HG03439 (cell line): ENCODE data around the gene SLC25A13.
"Not testable (repeated sequence)": the region's sequence is repeated elsewhere in the genome, so short reads cannot be mapped to it uniquely, and the experiment has no call there.

Experiments used
- ATAC-seq: cut with Tn5 transposase; IDR thresholded peaks from one replicate; pipeline ENCODE4 v1.9.1; 2021; ENCODE audit warnings: mild to moderate bottlenecking, moderate library complexity; ENCODE audit not compliant: unreplicated experiment

The SLC25A13 gene

GRCh38 chr7:96173781-96174180, 148.1 kb downstream of the SLC25A13 start:
- ATAC-seq = no peak

GRCh38 chr7:96169439-96169838, 152.5 kb downstream of the SLC25A13 start:
- ATAC-seq = no peak

GRCh38 chr7:96167424-96167823, 154.5 kb downstream of the SLC25A13 start:
- ATAC-seq = no peak

GRCh38 chr7:96161897-96162296, 160.0 kb downstream of the SLC25A13 start:
- no peak for ATAC-seq

- no peak for ATAC-seq
Measured at GRCh38 chr7:96157856-96158255, 164.0 kb downstream of the SLC25A13 start.

GRCh38 chr7:96154506-96154905, 167.4 kb downstream of the SLC25A13 start:
- not testable (repeated sequence) for ATAC-seq

- no peak for ATAC-seq
Measured at GRCh38 chr7:96152706-96153105, 169.2 kb downstream of the SLC25A13 start.

- no peak for ATAC-seq
Measured at GRCh38 chr7:96151889-96152288, 170.0 kb downstream of the SLC25A13 start.

- ATAC-seq = no peak
Measured at GRCh38 chr7:96144260-96144526, 177.7 kb downstream of the SLC25A13 start.

GRCh38 chr7:96143495-96144259, 178.2 kb downstream of the SLC25A13 start:
- no peak for ATAC-seq

- no peak for ATAC-seq
Measured at GRCh38 chr7:96136600-96137239, 185.2 kb downstream of the SLC25A13 start.

- ATAC-seq = no peak
Measured at GRCh38 chr7:96135241-96135640, 186.7 kb downstream of the SLC25A13 start.

- no peak for ATAC-seq
Measured at GRCh38 chr7:96131525-96131924, 190.4 kb downstream of the SLC25A13 start.

- ATAC-seq = no peak
Measured at GRCh38 chr7:96127746-96128145, 194.2 kb downstream of the SLC25A13 start.

- ATAC-seq = no peak
Measured at GRCh38 chr7:96126382-96126781, 195.5 kb downstream of the SLC25A13 start.

- no peak for ATAC-seq
Measured at GRCh38 chr7:96122746-96123145, 199.2 kb downstream of the SLC25A13 start.

- no peak for ATAC-seq
Measured at GRCh38 chr7:96121752-96122151, 200.1 kb downstream of the SLC25A13 start.

GRCh38 chr7:96120445-96121225, 201.3 kb downstream of the SLC25A13 start:
- ATAC-seq = no peak

- ATAC-seq = no peak
Measured at GRCh38 chr7:96118449-96119001, 203.4 kb downstream of the SLC25A13 start.

GRCh38 chr7:96116173-96116572, 205.7 kb downstream of the SLC25A13 start:
- ATAC-seq = no peak

- ATAC-seq = no peak
Measured at GRCh38 chr7:96114190-96114589, 207.7 kb downstream of the SLC25A13 start.

GRCh38 chr7:96111405-96111804, 210.5 kb downstream of the SLC25A13 start:
- ATAC-seq = no peak
